GM21447 (cell line): Measurements from ENCODE around the gene MRAP2.
"Not testable (repeated sequence)": the region's sequence is repeated elsewhere in the genome, so short reads cannot be mapped to it uniquely, and the experiment has no call there.

Experiments used
- ATAC-seq: cut with Tn5 transposase; IDR thresholded peaks from one replicate; pipeline ENCODE4 v1.9.1; 2021; ENCODE audit not compliant: unreplicated experiment

Gene MRAP2

GRCh38 chr6:84074988-84075781 is 41.6 kb downstream of the MRAP2 start:
- no peak for ATAC-seq

- ATAC-seq: no peak
Observed at GRCh38 chr6:84077645-84078044, 44.1 kb downstream of the MRAP2 start.

GRCh38 chr6:84078335-84078734 is 44.8 kb downstream of the MRAP2 start:
- ATAC-seq: no peak

GRCh38 chr6:84081222-84081621 is 47.6 kb downstream of the MRAP2 start:
- no peak for ATAC-seq

GRCh38 chr6:84082689-84083265 is 49.2 kb downstream of the MRAP2 start:
- no peak for ATAC-seq

GRCh38 chr6:84084705-84085104 is 51.1 kb downstream of the MRAP2 start:
- ATAC-seq: not testable (repeated sequence)

GRCh38 chr6:84086056-84086455 is 52.5 kb downstream of the MRAP2 start:
- no peak for ATAC-seq

- ATAC-seq: no peak
Observed at GRCh38 chr6:84086545-84087429, 53.2 kb downstream of the MRAP2 start.

GRCh38 chr6:84089081-84089480 is 55.5 kb downstream of the MRAP2 start:
- ATAC-seq: no peak

GRCh38 chr6:84089552-84089951 is 56.0 kb downstream of the MRAP2 start:
- no peak for ATAC-seq

GRCh38 chr6:84093441-84094435 is 60.2 kb downstream of the MRAP2 start:
- peak; percentile 47 for ATAC-seq

GRCh38 chr6:84095156-84095555 is 61.6 kb downstream of the MRAP2 start:
- no peak for ATAC-seq

- no peak for ATAC-seq
Observed at GRCh38 chr6:84103029-84103428, 69.5 kb downstream of the MRAP2 start.

- not testable (repeated sequence) for ATAC-seq
Observed at GRCh38 chr6:84105215-84105924, 71.8 kb downstream of the MRAP2 start.

- ATAC-seq: no peak
Observed at GRCh38 chr6:84107495-84107894, 73.9 kb downstream of the MRAP2 start.

- ATAC-seq: not testable (repeated sequence)
Observed at GRCh38 chr6:84111351-84111750, 77.8 kb downstream of the MRAP2 start.

GRCh38 chr6:84114933-84115594 is 81.5 kb downstream of the MRAP2 start:
- ATAC-seq: not testable (repeated sequence)

GRCh38 chr6:84118191-84118590 is 84.6 kb downstream of the MRAP2 start:
- ATAC-seq: no peak

- ATAC-seq: no peak
Observed at GRCh38 chr6:84119277-84119676, 85.7 kb downstream of the MRAP2 start.
